ENCODE data around the gene LILRB2.
"Not testable (repeated sequence)": the region's sequence is repeated elsewhere in the genome, so short reads cannot be mapped to it uniquely, and the experiment has no call there.

The LILRB2 gene

DNA sequence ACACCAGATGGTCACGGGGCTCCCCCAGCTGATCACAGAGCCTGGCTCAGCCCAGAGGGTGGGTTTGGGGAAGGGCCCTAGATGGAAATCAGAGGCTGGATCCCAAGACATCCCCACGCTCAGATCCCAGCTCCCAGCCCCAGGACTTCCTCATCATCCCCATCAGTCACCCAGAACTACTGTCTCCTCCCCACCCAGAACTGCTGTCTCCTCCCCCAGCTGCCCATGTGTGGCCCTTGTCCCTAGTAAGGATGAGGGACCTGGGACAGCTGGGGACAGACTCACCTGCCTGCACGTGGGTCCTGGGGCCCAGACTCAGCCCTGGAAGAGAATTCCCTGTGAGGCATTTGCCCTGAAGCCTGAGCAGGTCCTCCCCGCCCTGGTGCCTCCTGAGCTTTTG lies 38.7 kb downstream of the LILRB2 start:
- not testable (repeated sequence) for DNase-seq (ENCODE audit: low read depth in 2 of 2)

DNA sequence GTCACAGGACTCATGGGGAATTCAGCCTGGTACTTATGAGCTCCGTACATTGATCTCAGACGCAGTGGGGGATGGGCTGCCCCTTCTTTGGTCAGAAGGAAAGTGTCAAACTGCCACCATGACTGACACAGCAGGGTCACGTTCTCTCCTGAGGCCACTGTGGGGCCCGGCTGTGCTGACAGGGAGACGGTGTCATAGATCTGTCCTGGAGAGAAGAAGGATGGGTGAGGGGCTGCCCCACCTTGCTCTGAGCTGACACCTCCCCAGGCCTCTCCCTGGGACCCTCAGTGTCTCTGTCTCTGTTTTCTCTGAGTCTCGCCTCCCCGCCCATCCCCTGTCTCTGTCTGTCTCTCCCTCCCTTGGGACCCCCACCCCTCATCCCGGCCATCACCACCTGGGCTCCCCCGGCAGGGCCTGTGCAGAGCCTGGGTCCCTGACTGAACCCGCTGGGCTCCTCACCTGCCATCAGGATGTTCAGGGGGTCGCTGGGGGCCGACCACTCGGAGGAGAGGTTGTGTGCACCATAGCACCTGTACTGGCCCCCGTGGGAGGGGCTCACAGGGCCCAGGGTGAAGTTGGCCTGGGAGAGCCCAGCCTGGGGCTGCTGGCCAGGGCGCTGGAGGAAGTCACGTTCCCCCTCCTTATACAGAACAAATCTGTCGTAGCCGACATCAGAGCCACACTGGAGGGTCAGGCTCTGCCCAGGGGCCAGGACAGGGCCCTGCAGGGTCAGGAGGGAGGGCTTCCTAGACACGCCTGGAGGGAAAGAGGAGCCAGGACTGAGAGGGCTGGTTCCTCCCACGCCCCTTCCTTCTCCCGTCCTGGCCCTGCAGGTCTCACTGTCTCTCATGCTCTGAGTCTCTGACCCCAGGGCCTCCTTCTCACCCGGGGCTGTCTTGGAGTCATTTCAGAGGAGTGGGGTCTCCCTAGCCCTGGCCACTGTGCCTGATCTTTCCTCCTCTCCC lies 40.3 kb downstream of the LILRB2 start:
- not testable (repeated sequence) for DNase-seq (ENCODE audit: low read depth in 2 of 2)

DNA sequence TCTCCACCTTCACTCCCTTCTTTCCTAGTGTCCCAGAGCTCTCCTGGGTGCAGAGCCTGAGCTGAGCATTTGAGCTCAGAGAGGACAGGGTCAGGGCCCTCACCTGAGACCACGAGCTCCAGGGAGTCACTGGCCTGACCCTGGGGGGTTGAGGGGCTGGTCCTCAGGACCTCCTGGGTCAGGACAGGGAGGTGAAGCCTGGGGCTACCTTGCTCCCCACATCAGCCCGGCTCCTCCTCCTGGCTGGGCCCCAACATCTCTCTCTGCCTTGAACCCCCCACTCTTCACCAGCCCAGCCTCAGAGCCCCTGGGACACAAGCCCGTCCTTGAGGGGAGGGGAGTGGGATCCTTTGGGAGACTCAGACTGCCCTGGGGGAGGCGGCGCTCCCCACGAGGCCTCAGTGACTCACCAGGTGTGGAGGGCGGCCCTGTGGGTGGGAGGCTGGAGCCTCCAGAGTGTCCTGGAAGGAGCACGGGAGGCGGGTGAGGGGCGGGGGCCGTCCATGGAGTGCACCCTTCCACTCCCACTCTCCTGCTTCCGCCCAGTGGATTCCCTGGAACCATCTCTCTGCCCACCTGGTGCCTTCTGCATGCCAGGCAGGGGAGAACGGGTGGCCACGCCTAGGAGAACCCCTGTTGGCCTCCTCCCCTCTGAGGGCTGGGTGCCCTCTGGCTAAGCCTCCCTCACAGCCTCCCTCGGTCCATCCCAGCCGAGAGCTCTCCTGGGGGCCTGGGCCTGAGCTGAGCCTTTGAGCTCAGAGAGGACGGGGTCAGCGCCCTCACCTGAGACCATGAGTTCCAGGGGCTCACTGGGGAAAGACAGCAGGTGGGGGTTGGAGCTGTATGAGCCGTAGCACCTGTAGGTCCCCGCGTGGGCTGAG lies 41.2 kb downstream of the LILRB2 start:
- not testable (repeated sequence) for DNase-seq (ENCODE audit: low read depth in 2 of 2)

DNA sequence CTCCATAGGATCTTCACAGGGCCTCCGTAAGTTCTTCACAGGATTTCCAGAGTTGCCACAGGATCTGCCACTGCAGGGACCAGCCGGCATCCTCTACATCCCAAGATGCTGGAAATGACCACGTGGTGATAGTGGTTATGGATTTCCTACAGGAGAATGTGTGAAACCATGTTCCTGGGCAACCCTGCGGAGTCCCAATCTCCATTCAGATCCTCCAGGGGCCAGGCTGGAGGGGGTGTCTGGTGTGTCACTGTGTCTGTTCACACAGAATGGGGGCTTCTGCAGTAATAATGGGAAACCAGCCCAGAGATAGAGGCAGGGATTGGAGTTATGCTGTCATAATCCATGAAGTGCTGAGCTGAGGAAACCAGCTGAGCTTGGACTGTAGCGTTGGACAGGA lies 47.0 kb downstream of the LILRB2 start:
- no peak for DNase-seq (ENCODE audit: low read depth in 2 of 2)

DNA sequence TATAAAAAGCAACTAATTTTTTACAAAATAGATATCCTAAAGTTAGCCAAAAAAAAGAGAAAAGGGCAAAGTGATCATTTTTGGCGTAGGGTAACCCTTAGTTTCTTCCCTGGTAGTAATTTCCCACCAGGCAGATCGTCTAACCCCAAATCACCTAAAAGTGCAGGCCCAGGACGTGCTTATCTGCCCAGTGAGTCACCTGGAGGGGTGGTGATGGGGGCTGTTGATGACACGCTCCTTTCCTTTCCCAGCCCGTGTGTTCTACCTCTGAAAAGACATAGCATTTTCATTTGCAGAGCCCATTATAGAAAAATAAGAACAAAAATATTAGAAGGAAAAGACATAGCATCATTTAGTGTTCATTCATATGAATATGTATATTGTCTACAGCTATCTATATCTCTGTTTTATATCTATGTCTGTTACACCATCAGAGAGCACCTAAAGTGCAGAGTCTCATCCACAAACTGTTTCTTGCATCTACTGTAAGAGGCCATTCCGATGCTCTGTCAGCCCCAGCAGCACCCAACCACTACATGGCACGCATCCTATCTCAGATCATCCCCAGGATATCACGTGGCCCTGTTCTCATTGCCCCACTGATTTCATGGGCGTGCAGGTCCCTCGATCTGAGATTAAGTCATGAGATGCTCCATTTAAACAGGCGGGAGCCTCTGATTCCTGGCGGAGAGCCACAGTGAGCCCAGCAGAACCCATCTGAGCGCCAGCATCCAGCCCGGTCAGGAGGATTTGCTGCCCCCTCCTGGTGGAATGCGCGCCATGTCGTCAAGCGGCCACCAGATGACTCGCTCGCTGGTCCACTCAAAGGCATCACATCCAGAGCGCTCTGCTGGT lies 49.6 kb downstream of the LILRB2 start:
- peak; percentile 68 to 73 for DNase-seq (ENCODE audit: low read depth in 2 of 2)

DNA sequence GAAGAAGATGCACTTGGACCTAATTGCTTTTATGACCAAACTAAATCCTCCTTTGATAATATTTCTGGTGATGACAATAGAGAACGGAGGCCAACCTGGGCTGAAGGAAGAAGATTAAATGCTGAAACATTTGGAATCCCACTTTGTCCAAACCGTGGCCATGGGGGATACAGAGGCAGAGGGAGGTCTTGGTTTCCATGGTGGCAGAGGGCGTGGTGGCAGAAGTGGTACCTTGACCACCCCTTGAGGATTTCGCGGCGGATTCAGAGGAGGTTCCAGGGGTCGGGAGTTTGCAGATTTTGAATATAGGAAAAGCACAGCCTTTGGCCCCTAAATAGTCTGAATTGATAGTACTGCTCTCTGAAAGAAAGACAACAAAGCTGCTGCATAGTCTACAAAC lies 50.9 kb downstream of the LILRB2 start:
- no peak for DNase-seq (ENCODE audit: low read depth in 2 of 2)

DNA sequence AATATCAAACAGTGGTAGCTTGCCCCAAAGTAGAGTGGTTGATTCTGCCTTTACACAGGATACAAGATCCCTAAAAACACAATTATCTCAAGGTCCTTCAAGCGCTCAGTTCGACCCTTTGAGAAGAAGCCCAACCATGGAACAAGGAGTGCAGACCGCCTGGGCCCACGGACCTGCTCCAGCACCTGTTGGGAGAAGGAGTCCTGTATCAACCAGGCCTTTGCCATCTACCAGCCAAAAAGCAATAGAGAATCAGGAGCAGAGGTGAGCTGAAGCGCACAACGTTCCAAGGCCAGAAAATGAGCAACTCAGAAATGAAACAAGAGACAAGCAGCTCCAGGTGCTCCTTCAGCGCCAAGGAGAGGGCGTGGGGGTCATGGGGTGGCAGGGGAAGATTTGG lies 51.8 kb downstream of the LILRB2 start:
- no peak for DNase-seq (ENCODE audit: low read depth in 2 of 2)

DNA sequence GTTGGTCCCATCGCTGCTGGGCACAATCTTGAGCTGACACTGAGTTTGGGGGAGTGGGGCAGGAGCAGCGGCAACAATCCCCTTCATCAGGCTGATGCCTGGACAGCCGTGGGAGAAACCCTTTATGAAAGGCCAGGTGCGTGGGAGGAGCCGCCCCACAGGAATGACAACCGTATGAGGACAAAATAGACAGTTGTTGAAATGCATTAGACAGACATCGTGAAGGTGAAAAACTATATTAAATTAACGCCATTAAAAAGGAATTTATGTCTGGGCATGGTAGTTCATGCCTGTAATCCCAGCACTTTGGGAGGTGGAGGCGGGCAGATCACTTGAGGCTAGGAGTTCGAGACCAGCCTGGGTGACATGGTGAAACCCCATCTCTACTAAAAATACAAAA lies 56.3 kb downstream of the LILRB2 start:
- DNase-seq (ENCODE audit: low read depth in 2 of 2): not testable (repeated sequence)

DNA sequence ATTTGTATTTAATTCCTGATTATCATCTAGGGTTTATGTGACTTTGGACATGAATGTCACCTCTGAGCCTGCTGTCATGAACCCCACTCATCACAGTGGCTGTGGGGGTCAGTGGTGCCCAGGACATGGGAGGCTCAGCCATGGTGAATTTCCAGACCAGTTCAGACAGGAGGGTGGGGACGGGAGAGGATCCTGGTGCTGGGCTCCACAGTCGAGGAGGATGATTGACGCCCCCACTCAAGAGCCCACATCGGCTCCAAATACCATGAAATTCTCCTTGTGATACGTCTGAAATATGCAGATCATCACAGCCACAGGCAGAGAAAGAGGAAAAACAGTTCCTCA lies 57.0 kb downstream of the LILRB2 start:
- not testable (repeated sequence) for DNase-seq (ENCODE audit: low read depth in 2 of 2)

Measured in activated CD8-positive, alpha-beta memory T cell treated with anti-CD3 and anti-CD28 coated beads for 4 hours (primary cell).